Thyroid gland (tissue), 4 donors: ENCODE data around the gene NR2C2AP. TPM values are rescaled to one million over a fixed set of nuclear protein-coding genes. Genes with fewer than 3 reads are reported as not detected.

Source experiments
- DNase-seq, 2 donors: peaks; one replicate each; pipeline ENCODE4 v3.0.0-alpha.2; 2019
- H3K27ac ChIP-seq, 3 donors: fragments of 200-600 bp; sonication (generic); 1 replicate in 2 of 3; 2 replicates in 1 of 3; pipeline ENCODE4 v1.5.1; 2016 to 2019; ENCODE audit warnings: mild to moderate bottlenecking in 1 of 3, moderate library complexity in 1 of 3
- H3K27me3 ChIP-seq: fragments of 200-600 bp; sonication (generic); one replicate; pipeline ENCODE4 v1.5.1; 2019
- H3K36me3 ChIP-seq, 2 donors: fragments of 200-600 bp; sonication (generic); one replicate each; pipeline ENCODE4 v1.5.1; 2016 to 2019
- H3K4me1 ChIP-seq, 2 donors: fragments of 200-600 bp; sonication (generic); one replicate each; pipeline ENCODE4 v1.5.1; 2017 to 2019
- H3K4me3 ChIP-seq, 3 donors: fragments of 200-600 bp; sonication (generic); replicated peaks in 1 of 3; 1 replicate in 2 of 3; 2 replicates in 1 of 3; pipeline ENCODE4 v1.5.1; 2016; ENCODE audit warnings: mild to moderate bottlenecking in 1 of 3
- H3K9me3 ChIP-seq: fragments of 200-600 bp; sonication (generic); one replicate; pipeline ENCODE4 v1.5.1; 2017
- CTCF ChIP-seq, 6 experiments: fragments of 200-600 bp in 3 of 6; fragments of 450-650 bp in 3 of 6; sonication (generic) in 3 of 6; IDR thresholded peaks; one replicate each; pipeline ENCODE4 v1.5.1; 2016 to 2019; ENCODE audit warnings: antibody characterized with exemption in 6 of 6, mild to moderate bottlenecking in 2 of 6, inconsistent platforms in 1 of 6, moderate library complexity in 1 of 6
- POLR2A ChIP-seq, 2 donors: fragments of 450-650 bp; IDR thresholded peaks; one replicate each; pipeline ENCODE4 v1.6.1; 2017; ENCODE audit warnings: antibody characterized with exemption in 2 of 2, mild to moderate bottlenecking in 2 of 2, moderate library complexity in 1 of 2
- WGBS, 2 donors: methylation state at CpG; one replicate each; pipeline ENCODE4 v1.1.5; 2017; 5-methylcytosine and 5-hydroxymethylcytosine counted together
- intact Hi-C: fragments of 100-400 bp; cut with DNase I; formaldehyde crosslinking; loops from one replicate; pipeline ENCODE4 v1.15.1; 2023
- total RNA-seq, 4 donors: library from RNA; depleted of rRNA; stranded (reverse); fragments of >200 nt; gene quantifications; one replicate each; pipeline ENCODE4 v1.2.3, GENCODE V29; 2016

NR2C2AP gene
- total RNA-seq, 4 donors from 2014 or later = 6.6 to 16.8 (median 7.6) TPM

GRCh38 chr19:19167612-19168011, 35.6 kb downstream of the NR2C2AP start:
- H3K27ac ChIP-seq = no peak overlapping the region
- no peak overlapping the region for H3K4me3 ChIP-seq
- H3K36me3 ChIP-seq = no peaks in the 10 kb centered on the region
- no peaks in the 10 kb centered on the region for H3K27me3 ChIP-seq
- peaks cover 4 to 10% of the 10 kb centered on the region in 2 donors for H3K4me1 ChIP-seq
- no peaks in the 10 kb centered on the region for H3K9me3 ChIP-seq
- intact Hi-C loops = no loop called here
- WGBS, 2 donors = 88 to 92% methylated on average over 3 of the region's 3 CpGs
- no peak for TF ChIP-seq CTCF (IDR thresholded peaks at IDR 0.05)
- no peak for TF ChIP-seq POLR2A (IDR thresholded peaks at IDR 0.05)
- DNase-seq = no peak

GRCh38 chr19:19165396-19165795, 37.8 kb downstream of the NR2C2AP start:
- H3K36me3 ChIP-seq = no peaks in the 10 kb centered on the region
- no peaks in the 10 kb centered on the region for H3K9me3 ChIP-seq
- H3K27ac ChIP-seq = no peak overlapping the region
- no peak overlapping the region for H3K4me3 ChIP-seq
- no peak for TF ChIP-seq POLR2A (IDR thresholded peaks at IDR 0.05)
- no peak for TF ChIP-seq CTCF (IDR thresholded peaks at IDR 0.05)
- no peak for DNase-seq
- 100% methylated on average over 1 of the region's 1 CpG for WGBS, 2 donors
- H3K4me1 ChIP-seq = peaks cover 4 to 7% of the 10 kb centered on the region in 2 donors
- no peaks in the 10 kb centered on the region for H3K27me3 ChIP-seq
- intact Hi-C loops = no loop called here

GRCh38 chr19:19162495-19162894, 40.7 kb downstream of the NR2C2AP start:
- no peaks in the 10 kb centered on the region for H3K36me3 ChIP-seq
- no peak overlapping the region for H3K4me3 ChIP-seq
- no peak overlapping the region for H3K27ac ChIP-seq
- H3K27me3 ChIP-seq = no peaks in the 10 kb centered on the region
- no peaks in the 10 kb centered on the region for H3K4me1 ChIP-seq
- DNase-seq = no peak
- intact Hi-C loops = no loop called here
- 92 to 95% methylated on average over 7 of the region's 7 CpGs for WGBS, 2 donors
- H3K9me3 ChIP-seq = no peaks in the 10 kb centered on the region
- TF ChIP-seq CTCF (IDR thresholded peaks at IDR 0.05) (no peak), POLR2A (IDR thresholded peaks at IDR 0.05) (no peak)

- 62 to 69% methylated on average over 13 to 15 of the region's 26 CpGs for WGBS, 2 donors
- no peak for TF ChIP-seq POLR2A (IDR thresholded peaks at IDR 0.05)
- no peak for TF ChIP-seq CTCF (IDR thresholded peaks at IDR 0.05)
- Histone ChIP-seq H3K27ac (no peak overlapping the region), H3K4me1 (no peaks in the 10 kb centered on the region), H3K27me3 (no peaks in the 10 kb centered on the region), H3K36me3 (no peaks in the 10 kb centered on the region), H3K4me3 (no peak overlapping the region), H3K9me3 (no peaks in the 10 kb centered on the region)
- intact Hi-C loops = no loop called here
- DNase-seq = no peak
Measured at GRCh38 chr19:19160461-19161035, 42.7 kb downstream of the NR2C2AP start.

- Histone ChIP-seq H3K36me3 (no peaks in the 10 kb centered on the region), H3K27ac (no peak overlapping the region), H3K9me3 (no peaks in the 10 kb centered on the region), H3K4me3 (no peak overlapping the region), H3K27me3 (no peaks in the 10 kb centered on the region), H3K4me1 (no peaks in the 10 kb centered on the region)
- 85 to 92% methylated on average over 4 of the region's 4 CpGs for WGBS, 2 donors
- TF ChIP-seq CTCF (IDR thresholded peaks at IDR 0.05) (no peak), POLR2A (IDR thresholded peaks at IDR 0.05) (no peak)
- no peak for DNase-seq
- intact Hi-C loops = loop anchor here (10.0 kb wide), 1 partner anchor 175 kb away; no protein-coding TSS in a partner anchor
Measured at GRCh38 chr19:19159534-19159933, 43.7 kb downstream of the NR2C2AP start.
